ENCODE results near the gene CELSR1.

The CELSR1 gene

DNA sequence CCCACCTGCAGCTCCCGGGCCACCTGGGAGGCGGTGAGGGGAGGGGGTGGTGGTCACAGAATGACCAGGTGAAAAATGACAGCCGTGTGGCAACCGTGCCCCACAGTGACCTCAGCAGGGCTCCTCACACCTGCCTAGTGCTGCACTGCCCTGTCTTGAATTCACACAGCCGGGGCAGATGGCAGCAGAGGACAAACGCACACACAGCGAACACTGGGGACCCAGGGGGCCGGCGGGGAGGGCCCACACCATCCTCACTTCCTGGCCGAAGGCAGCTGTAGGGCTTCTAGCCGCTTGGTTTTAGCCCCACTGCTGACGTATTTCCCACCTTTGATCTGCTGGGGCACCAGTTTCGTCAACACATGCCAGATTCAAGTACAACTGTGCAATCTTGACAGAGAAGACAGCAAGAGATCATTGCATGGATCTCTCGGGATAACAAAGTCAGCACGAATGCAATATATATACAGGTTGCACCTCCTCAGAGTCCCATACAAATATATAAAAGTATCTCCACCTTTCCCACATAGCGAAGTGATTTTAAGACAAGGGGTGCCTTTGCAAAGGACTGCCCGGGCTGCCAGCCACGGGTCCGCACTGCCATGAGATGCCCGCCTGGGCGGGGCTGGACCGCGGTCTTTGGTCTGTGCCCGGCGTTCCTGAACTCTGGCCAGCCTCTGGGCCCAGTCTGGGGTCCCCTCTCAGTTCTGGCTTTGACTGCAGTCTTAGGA lies 175.1 kb downstream of the CELSR1 start:
- DNase-seq (ENCODE audit: low spot score) = peak; percentile 77

DNA sequence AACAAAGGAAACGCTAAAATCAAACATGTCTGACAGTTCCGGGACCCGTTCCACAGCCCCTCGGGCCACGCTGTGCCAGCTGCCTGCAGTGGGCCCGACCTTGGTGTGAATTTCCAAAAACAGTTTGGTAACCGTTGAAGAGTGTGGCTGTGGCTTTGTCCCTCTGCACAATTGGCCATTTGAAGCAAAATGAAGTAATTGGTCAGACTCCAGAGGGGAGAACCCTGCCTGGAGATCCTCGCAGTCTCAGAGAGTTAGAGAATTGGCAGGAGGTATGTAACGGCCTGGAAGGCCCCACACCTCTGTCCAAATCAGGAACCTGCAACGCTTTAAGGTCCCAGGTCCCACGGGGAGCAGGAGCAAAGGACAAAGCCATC lies 175.6 kb downstream of the CELSR1 start:
- DNase-seq (ENCODE audit: low spot score) = no peak

DNA sequence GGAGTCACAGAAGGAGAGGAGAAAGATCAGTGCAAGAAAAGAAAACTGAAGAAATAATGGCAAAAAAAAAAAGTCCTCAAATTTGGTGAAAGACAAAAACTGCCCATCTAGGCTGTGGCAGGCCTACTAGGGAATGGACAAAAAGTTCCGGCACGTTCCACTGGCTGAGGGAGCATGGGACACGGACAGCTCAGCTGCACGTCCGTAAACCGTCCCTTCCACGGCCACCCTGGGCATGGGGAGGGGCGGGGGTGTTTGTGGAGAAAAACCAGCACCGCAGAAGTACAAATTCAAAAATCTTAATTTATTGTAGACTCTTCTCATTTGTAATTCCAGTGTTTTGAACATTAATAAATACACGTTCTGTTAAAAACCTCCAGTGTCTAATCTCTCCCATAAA lies 176.5 kb downstream of the CELSR1 start:
- no peak for DNase-seq (ENCODE audit: low spot score)

DNA sequence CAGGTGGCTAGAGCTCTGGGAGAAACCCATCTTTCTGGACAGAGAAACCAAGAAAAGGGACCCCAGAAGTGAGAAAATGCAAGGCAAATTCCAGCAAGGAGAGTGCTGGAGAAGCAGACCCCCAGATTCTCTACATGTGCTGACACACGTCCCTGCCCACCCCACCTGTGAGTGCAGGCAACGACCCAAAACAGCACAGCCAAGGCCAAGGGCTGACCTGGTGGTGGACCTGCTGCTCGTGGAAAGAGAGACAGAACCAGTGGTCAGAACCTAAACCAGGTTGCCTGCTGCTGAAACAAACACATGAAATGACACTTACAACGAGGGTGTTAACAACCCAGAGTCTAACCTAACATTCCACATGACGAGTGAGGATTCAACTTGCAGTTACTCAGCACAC lies 177.3 kb downstream of the CELSR1 start:
- DNase-seq (ENCODE audit: low spot score) = no peak

DNA sequence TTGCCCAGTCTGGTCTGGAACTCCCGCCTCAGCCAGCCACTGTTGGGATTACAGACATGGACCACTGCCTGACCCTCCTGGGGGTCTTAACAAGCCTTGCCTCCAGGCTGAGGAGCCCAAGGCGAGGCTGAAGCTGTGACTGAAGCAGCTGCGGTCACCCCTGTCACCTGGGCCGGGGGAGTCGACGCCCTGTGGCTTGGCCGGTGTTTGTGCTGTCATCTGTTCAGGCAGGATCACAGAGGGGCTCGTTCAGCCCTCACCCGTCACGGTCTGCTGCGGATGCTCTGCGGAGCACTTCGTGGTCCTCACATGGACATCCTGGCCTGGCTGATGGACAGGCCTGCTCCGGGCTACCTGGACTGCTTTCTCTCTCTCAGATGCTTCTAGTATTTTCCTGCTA lies 178.1 kb downstream of the CELSR1 start:
- no peak for DNase-seq (ENCODE audit: low spot score)

DNA sequence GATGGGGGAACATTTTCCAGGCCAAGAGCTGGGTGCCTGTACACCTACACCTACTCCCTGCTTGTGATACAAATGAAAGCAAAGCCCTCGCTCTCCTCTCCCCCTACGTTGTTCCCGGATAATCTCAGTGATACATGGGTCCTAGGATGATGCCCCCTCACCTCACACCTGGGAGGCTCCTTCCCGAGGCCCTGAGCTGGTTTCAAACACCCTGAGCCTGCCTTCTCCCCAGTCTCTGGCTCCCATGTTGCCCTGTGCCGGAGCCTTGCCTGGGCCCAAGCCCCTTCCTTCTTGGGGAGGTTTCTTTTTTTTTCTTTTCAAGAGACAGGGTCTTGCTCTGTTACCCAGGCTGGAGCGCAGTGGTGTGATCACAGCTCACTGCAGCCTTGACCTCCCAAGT lies 178.7 kb downstream of the CELSR1 start:
- no peak for DNase-seq (ENCODE audit: low spot score)

DNA sequence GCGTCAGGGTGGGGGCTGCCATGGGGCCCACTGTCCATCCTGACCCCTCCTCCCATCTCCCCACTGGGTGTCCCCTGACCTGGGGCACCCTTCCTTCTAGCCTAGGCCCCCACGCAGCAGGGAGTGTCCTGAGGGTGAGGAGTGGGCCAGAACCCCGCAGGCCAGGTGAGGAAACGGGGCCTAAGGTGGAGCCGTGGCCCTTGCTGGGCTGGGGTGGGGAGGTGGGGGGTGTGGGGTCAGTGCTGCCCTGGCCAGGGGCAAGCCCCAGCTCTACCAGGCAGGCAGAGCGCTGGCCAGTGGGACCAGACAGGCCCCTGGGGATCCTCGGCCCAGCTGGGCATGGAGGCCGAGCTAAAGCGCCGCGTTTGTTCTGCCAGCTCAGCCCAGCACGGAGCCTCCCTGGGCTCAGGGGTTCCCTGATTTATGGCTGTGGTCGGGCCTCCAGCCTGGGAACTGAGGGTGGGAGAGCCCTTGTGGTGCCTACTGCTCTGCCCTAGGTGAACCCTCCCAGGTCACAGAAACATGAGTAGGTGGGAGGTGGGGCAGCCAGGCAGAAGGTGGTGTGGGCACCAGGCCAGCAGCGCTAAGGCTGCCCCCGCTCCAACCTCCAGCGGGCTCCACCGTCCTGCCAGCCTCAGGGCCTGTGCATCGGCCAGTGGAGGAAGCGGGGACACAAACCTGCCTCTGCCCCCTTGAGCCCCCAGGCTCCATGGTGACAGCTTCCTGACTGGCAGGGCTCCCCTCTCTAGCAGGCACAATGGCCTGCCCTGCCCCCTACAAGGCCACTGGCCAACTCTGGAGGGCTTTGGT lies 179.5 kb downstream of the CELSR1 start:
- no peak for DNase-seq (ENCODE audit: low spot score)

DNA sequence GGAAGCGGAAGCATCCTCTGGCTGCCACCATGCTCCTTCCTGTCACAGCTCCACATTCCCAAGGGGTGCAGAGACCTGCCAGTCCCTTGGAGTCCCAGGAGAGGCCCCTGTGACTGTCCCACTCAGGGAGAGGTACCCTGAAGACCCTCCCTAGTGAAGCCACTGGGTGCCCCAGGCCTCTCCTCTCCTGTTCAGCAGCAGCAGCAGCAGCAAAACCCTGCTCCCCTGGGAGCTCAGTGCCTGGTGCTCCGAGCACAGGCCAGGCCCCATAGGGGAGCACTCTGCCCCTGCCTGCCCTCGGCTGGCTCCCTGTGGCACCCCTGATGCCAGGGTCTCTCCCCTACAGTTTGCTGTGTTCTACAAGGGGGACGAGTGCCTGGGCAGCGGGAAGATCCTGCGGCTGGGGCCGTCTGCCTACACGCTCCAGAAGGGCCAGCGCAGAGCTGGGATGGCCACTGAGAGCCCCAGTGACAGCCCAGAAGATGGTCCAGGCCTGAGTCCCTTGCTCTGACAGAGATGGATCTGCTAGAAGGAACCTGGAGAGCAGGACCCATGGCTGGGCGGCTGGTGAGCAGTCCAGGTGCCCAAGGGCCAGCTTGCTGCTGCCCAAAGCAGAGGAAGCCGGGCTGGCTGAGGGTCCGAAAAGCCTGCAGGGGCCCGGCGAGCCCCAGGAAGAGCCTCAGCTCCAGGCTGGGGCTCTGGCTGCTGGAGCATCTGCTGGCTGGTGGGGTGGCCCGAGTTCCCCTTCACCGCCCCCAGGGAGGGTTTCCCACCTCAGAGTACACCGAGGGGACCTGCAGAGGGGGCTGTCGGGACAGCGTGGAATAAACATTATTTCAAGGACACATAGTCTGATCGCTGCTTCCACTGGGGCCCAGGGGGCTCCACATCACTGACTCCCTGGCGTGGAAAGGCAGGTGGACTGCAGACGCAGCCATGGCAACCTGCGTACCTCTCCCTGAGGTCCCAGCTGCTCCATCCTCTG lies 180.6 kb downstream of the CELSR1 start:
- no peak for DNase-seq (ENCODE audit: low spot score)

DNA sequence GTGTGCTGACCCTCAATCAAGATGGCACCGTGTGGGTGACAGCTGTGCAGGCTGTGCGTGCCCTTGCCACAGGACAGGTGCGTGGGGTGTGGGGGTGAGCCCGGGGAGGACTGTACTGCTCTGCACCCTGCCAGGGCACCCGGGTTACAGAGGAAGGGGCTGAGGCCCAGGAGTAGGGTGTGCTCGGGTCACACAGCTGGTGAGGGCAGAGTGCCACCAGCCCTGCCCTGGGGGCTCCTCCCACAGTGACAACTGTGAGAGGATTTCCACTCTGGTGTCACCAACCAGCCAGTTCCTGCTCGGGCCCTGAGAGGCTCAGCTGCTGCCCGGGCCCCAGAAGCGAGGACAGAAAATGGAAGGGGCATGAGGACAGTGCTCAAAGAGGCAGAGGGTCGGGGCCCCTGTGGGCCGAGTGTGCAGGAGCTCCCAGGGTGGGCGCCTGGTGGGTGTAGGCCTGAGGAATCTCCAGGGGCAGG lies 181.4 kb downstream of the CELSR1 start:
- no peak for DNase-seq (ENCODE audit: low spot score)

DNA sequence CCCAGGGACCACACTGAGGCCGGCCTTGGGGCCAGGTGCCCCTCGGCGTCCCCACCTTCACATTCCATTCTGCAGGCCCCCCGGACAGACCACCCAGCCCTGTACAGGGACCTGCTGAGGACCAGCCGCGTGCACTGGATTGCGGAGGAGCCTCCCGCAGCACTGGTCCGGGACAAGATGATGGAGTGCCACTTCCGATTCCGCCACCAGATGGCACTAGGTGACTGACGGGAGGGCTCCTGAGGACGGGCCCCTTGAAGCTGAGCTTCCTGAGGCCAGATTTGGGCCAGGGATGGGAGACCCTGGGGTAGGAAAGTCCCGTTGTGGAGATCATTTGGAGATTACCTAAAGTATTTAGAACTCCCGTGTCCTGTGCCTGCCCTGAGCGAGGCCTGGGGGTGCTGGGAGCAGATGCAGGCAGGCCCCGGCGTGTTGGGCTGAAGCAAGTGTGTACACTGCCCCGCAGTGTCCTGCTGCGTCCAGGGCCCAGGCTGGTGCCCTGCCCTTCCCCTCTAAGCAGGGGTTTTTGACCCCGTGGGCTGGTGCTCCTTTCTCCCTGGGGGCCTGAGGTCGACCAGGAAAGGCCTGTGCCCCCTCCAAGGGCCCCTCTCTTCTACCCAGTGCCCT lies 181.9 kb downstream of the CELSR1 start:
- peak; percentile 70 for DNase-seq (ENCODE audit: low spot score)

DNA sequence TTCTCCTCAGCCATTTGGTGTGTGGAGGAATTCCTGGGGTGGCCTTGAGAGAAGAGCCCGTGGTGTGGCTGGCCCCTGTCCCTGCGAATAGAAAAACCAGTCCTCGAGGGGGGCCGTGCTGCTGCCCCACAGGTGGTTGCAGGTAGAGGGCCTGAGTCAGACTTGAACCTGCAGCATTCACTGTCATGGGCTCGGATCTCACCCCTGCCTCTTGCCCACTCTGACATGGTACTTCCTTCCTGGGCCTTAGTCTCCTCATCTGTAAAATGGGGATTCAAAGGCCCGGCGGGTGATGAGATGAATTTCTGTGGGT lies 182.5 kb downstream of the CELSR1 start:
- DNase-seq (ENCODE audit: low spot score) = no peak

DNA sequence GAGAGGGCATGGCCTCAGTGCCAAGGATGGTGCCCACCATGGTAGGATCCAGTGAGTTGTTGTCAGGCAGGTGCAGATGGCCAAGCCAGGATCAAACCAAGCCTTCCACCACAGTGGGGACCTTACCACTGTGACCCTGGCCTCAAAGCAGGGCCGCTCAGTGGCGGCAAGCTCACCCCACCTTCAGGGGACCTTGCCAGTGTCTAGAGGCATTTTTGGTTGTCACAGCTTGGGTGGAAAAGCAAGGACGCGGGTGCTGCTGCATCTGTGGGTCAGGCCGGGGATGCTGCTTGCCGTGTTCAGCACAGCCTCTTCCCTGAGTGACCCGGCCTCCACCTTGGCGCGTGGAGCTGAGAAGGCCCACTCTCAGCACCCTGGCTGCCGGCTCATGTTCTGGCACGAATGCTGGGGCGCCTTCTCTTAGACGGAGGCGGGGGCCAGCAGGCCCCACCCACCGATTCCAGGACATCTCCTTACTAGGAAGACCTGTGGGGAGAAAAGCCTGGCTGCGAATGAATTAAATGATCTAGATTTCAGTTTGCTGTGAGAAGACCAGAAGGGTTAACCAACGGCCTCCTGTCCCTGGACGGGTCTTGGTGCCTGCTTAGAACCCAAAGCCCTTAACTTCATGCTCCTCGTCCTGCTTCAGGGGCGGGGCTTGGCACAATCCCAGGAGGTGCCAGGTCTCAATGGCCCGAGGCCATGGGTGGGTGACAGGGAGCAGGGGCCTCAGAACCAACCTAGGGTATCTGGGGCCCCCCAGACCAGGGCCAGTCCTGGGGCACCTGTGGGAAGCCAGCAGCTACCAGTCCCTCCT lies 183.0 kb downstream of the CELSR1 start:
- no peak for DNase-seq (ENCODE audit: low spot score)

DNA sequence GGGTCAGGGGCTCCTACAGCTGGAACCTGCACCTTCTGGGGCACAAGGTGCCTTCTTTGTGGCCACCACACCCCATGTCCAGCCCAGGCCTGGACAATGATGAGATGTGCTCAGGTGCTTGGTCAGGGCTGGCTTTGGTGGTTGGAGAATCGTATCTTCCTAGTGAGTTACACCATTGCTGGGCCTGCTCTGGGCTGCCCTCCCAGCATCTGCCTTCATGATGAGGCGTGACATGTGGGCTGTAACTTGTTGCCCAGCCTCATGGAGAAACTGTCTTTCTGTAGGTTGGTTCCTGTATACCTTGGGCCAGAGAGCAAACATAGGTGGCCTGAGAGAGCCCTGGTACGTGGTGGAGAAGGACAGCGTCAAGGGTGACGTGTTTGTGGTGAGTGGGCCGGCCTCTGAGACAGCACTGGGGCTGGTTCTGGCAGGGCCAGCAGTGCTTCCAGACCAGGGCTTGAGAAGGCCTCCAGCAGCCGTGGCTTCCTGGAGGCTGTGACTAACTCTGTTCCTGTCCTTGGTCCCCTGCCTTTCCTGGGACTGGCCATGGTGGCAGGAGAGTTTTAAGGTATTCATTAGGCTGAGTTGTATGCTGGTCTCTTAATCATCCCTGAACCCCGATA lies 183.8 kb downstream of the CELSR1 start:
- DNase-seq (ENCODE audit: low spot score) = no peak

DNA sequence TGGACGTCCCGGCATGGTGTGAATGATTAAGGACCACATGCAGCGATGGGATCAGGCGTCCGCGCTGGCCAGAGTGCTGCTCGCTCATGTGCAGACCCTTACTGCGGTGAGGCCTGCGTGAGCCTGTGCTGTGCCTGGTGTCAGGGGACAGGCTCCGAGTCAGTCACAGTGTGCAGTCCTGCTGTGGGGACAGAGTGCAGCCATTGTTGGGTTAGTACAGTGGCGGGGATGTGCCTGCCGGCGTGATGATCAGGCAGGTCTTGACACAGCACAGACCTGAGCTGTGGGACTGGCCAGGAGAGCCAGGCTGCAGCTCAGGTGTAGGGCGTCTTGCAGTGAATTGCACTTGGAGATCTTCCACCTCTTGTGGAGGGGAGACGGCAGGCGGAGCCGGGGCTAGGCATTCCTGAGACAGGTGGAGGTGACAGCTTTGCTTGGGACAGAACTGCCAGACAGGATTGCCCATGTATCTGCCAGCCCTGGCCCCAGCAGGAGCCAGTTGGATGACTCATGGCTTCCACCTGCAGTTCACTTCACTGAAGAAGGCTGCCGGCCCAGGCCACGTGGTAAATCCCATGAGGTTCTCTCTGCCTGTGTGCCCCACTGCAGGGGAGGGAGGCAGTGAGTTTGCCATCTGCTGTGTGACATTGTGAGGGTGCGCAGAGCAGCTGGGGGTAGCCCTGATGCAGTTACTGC lies 184.6 kb downstream of the CELSR1 start:
- peak; percentile 83 for DNase-seq (ENCODE audit: low spot score)

DNA sequence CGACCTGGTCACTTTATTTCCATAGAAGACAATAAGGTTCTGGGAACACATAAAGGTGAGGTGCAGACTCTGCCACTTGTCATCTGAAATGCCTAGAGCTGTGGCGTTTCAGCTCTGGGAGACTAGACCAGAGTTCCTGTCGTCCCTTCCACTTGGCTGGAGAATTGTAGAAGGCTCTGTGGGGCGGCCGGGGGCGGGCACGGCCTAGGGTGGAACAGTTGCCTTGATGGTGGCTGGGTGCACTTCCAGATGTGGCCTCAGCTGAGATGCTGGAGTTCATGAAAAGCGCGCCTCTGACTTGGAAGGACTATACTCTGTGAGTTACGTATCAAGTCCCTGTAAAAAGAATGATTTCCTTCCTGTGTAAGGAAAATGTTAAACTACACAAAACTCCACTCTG lies 185.1 kb downstream of the CELSR1 start:
- no peak for DNase-seq (ENCODE audit: low spot score)

DNA sequence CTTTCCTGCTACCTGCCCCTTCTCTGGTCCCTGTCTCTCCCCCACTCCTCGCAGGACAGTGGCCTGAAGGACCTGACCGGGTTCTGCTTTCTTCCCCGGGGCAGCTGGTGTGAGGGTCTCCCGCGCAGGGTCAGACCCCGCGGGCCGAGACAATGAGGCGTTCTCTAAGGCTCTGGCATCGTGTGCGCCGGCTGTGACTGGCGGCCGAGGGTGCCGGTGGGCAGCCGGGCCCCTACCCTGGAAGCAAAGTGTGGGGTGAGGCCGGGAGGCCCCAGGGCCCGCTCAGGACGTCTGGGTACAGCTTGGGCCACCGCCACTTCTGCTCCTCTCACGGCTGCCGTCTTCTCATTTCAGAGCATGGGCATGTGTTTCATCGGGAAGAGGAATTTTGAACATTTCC lies 185.7 kb downstream of the CELSR1 start:
- DNase-seq (ENCODE audit: low spot score) = no peak

DNA sequence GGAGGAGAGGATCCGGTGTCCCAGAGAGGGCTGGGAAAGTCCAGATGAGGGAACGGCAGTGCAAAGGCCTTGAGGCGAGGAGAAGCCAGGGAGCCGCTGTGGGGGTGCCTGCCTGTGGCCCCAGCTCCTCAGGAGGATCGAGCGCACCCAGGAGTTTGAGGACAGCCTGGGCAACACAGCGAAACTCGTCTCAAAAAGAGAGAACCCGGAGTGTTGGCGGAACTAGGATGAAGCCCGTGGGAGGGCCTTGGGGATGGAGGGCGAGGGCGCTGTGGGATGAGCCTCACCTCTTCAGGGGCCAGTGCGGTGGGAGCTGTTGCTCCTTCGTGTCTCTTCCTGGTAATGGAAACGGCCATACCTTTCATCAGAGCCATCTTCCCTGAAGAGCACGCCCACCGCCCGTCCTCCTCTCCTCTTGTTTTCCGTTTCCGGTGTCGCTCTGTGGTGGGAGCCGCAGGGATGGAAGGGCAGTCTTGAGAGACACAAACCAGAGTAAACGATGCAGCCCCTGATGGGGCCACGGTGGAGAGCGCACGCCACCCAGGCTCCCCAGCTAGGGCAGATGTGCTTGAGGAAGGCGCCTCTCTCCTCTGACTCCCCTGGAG lies 186.2 kb downstream of the CELSR1 start:
- no peak for DNase-seq (ENCODE audit: low spot score)

DNA sequence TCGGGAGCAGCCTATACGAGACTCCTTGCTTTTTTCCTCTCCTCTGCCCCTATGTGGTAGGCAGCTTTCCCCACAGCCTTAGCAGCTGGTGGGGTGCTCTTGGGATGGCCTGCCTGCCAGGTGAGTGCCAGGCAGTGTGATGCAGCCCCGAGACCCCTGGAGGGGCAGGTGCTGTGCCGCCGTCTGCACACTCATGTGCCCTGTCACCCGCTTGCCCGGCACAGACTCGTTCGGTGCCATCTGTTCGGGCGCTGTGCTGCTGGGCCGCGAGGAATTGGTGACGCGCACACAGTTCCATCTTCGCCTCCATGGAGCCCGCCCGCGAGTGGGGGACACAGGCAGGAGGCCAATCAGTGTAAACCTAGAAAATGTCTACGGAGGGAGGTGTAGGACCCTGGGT lies 186.8 kb downstream of the CELSR1 start:
- no peak for DNase-seq (ENCODE audit: low spot score)

DNA sequence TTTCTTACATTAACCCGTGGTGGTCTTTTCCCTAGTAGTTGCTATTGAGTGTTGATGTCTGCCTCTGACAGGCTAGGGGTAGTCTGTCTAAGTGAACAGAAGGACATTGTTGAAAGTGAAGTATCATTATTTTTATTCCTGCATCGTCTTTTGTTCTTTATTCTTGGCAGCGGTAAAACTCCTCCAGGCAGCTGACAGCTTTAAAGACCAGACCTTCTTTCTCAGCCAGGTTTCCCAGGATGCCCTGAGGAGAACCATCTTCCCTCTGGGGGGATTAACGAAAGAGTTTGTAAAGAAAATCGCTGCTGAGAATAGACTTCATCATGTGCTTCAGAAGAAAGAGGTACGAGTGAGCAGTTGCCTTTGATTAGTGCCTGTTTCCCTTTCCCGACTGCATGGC lies 187.3 kb downstream of the CELSR1 start:
- DNase-seq (ENCODE audit: low spot score) = no peak

DNA sequence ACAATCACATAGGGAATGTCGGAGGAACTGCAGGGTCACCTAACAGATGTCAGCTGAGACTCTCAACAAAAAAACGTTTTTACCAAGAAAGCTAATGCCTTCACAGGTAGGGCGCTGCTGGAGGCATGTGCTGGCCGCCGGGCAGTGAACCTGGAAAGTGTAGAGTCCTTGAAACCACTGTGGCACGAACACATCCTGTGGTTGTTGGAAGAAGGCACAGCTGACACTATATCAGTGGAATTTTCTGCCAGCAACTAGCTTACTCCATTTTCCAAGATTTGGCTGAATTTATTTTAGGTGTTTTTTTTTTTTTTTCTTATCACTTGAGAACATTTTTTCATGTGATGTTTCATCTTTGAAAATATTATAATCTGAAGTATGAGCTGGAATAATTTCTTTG lies 187.7 kb downstream of the CELSR1 start:
- DNase-seq (ENCODE audit: low spot score) = no peak

Data from NAMALWA (cell line).